Neural cell (in vitro differentiated cells): ENCODE results near the gene SOX4. TPM values are rescaled to one million over a fixed set of nuclear protein-coding genes. Genes with fewer than 3 reads are reported as not detected.

Experiments
- H2AFZ ChIP-seq: fragments of 200-600, 300-800 bp; sonication (generic), shearing (Covaris generic); 2 replicates; pipeline ENCODE4 v1.6.0; 2014; ENCODE audit warnings: low read depth, mild to moderate bottlenecking, antibody characterized with exemption, low read length, moderate library complexity
- H3F3A ChIP-seq: fragments of 200-600 bp; shearing (Covaris generic); 2 replicates; pipeline ENCODE4 v1.6.1; 2016; ENCODE audit warnings: mild to moderate bottlenecking, moderate library complexity, mixed read lengths, antibody characterized with exemption, low read length; ENCODE audit not compliant: insufficient read depth, poor library complexity, severe bottlenecking
- H3K27ac ChIP-seq: fragments of 200-600, 300-800 bp; sonication (generic), shearing (Covaris generic); 2 replicates; pipeline ENCODE4 v1.5.1; 2014; ENCODE audit warnings: mild to moderate bottlenecking, low read length, moderate library complexity
- H3K27me3 ChIP-seq: fragments of 300-800, 200-600 bp; sonication (generic), shearing (Covaris generic); 2 replicates; pipeline ENCODE4 v1.6.0; 2014; ENCODE audit warnings: mild to moderate bottlenecking, low read depth, low read length, moderate library complexity; ENCODE audit not compliant: insufficient read depth
- H3K36me3 ChIP-seq: fragments of 300-800, 200-600 bp; sonication (generic), shearing (Covaris generic); 2 replicates; pipeline ENCODE4 v1.5.1; 2014; ENCODE audit warnings: mild to moderate bottlenecking, antibody characterized with exemption, low read length, moderate library complexity; ENCODE audit not compliant: insufficient read depth
- H3K4me2 ChIP-seq: fragments of 300-800, 200-600 bp; sonication (generic), shearing (Covaris generic); 2 replicates; pipeline ENCODE4 v1.6.0; 2014; ENCODE audit warnings: mild to moderate bottlenecking, low read length
- H3K4me3 ChIP-seq: fragments of 300-800, 200-600 bp; sonication (generic), shearing (Covaris generic); 2 replicates; pipeline ENCODE4 v1.5.1; 2014; ENCODE audit warnings: mild to moderate bottlenecking, low read length, moderate library complexity
- H3K79me2 ChIP-seq: fragments of 200-600 bp; shearing (Covaris generic); replicated peaks from 2 replicates; pipeline ENCODE4 v1.6.0; 2014; ENCODE audit warnings: mild to moderate bottlenecking, low read length, moderate library complexity; ENCODE audit not compliant: insufficient read depth
- H3K9ac ChIP-seq: fragments of 300-800, 200-600 bp; sonication (generic), shearing (Covaris generic); 2 replicates; pipeline ENCODE4 v1.6.1; 2016; ENCODE audit warnings: mild to moderate bottlenecking, low read length, mixed read lengths
- H3K9me2 ChIP-seq: fragments of 200-600 bp; shearing (Covaris generic); 2 replicates; pipeline ENCODE4 v1.6.1; 2016; ENCODE audit warnings: mild to moderate bottlenecking, low read length, mixed read lengths; ENCODE audit not compliant: insufficient read depth
- H3K9me3 ChIP-seq: fragments of 200-600, 300-800 bp; sonication (generic), shearing (Covaris generic); 2 replicates; pipeline ENCODE4 v1.6.1; 2016; ENCODE audit warnings: mild to moderate bottlenecking, mixed run types, low read length, moderate library complexity, mixed read lengths
- H4K20me1 ChIP-seq: fragments of 200-600 bp; shearing (Covaris generic); 2 replicates; pipeline ENCODE4 v1.6.1; 2016; ENCODE audit warnings: mild to moderate bottlenecking, mixed run types; ENCODE audit not compliant: insufficient read depth
- EP300 ChIP-seq: fragments of 450-650 bp; conservative IDR thresholded peaks from 2 replicates; pipeline ENCODE4 v1.6.1; 2014; ENCODE audit warnings: antibody characterized with exemption, mild to moderate bottlenecking, moderate library complexity; ENCODE audit not compliant: poor library complexity, severe bottlenecking
- EZH2 ChIP-seq: fragments of 200-600, 300-800 bp; shearing (Covaris generic), sonication (generic); IDR thresholded peaks from 2 replicates; pipeline ENCODE4 v1.6.1; 2014; ENCODE audit warnings: antibody characterized with exemption, low read length, borderline replicate concordance, mild to moderate bottlenecking; ENCODE audit not compliant: insufficient read depth, poor library complexity, severe bottlenecking
- MXI1 ChIP-seq: fragments of 450-650 bp; conservative IDR thresholded peaks from 2 replicates; pipeline ENCODE4 v1.6.1; 2014; ENCODE audit warnings: antibody characterized with exemption, mild to moderate bottlenecking; ENCODE audit not compliant: poor library complexity, severe bottlenecking
- POLR2AphosphoS5 ChIP-seq: IDR thresholded peaks from 2 replicates; pipeline ENCODE4 v1.6.1; 2012
- RAD21 ChIP-seq: fragments of 450-650 bp; conservative IDR thresholded peaks from 2 replicates; pipeline ENCODE4 v1.6.1; 2014; ENCODE audit warnings: antibody characterized with exemption, mild to moderate bottlenecking, moderate library complexity
- SMC3 ChIP-seq: fragments of 450-650 bp; conservative IDR thresholded peaks from 2 replicates; pipeline ENCODE4 v1.6.1; 2014; ENCODE audit warnings: antibody characterized with exemption, mild to moderate bottlenecking, moderate library complexity; ENCODE audit not compliant: poor library complexity
- TAF1 ChIP-seq: IDR thresholded peaks from 2 replicates; pipeline ENCODE4 v1.6.1; 2012; ENCODE audit warnings: low read depth
- polyA plus RNA-seq: library from polyadenylated mRNA; depleted of rRNA; stranded (reverse); fragments of >200 nt; gene quantifications from 2 replicates; pipeline ENCODE4 v1.2.3, GENCODE V29; 2014
- TF ChIP-seq, protein P1 (sequence below): IDR thresholded peaks from 2 replicates; pipeline ENCODE4 v1.6.1; 2012; ENCODE audit warnings: borderline replicate concordance
- TF ChIP-seq, protein P2 (sequence below): fragments of 450-650 bp; IDR thresholded peaks from 2 replicates; pipeline ENCODE4 v1.5.1; 2014; ENCODE audit warnings: antibody characterized with exemption, mild to moderate bottlenecking, moderate library complexity; ENCODE audit not compliant: poor library complexity, severe bottlenecking

Gene SOX4
- polyA plus RNA-seq, 1 donor from 2014 or later: 394 TPM

DNA sequence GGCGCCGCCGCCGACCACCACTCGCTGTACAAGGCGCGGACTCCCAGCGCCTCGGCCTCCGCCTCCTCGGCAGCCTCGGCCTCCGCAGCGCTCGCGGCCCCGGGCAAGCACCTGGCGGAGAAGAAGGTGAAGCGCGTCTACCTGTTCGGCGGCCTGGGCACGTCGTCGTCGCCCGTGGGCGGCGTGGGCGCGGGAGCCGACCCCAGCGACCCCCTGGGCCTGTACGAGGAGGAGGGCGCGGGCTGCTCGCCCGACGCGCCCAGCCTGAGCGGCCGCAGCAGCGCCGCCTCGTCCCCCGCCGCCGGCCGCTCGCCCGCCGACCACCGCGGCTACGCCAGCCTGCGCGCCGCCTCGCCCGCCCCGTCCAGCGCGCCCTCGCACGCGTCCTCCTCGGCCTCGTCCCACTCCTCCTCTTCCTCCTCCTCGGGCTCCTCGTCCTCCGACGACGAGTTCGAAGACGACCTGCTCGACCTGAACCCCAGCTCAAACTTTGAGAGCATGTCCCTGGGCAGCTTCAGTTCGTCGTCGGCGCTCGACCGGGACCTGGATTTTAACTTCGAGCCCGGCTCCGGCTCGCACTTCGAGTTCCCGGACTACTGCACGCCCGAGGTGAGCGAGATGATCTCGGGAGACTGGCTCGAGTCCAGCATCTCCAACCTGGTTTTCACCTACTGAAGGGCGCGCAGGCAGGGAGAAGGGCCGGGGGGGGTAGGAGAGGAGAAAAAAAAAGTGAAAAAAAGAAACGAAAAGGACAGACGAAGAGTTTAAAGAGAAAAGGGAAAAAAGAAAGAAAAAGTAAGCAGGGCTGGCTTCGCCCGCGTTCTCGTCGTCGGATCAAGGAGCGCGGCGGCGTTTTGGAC lies 2.0 kb downstream of the SOX4 start:
- Histone ChIP-seq H4K20me1 (peaks cover 54% of the 10 kb centered on the region), H3K27ac (peak overlapping the region; percentile 97), H3K4me3 (peak overlapping the region; percentile 87), H3K36me3 (peaks cover 31% of the 10 kb centered on the region), H3K27me3 (no peaks in the 10 kb centered on the region), H2AFZ (no peak overlapping the region), H3K79me2 (peaks cover 87% of the 10 kb centered on the region), H3K9ac (peak overlapping the region; percentile 97), H3K9me2 (no peaks in the 10 kb centered on the region), H3F3A (peaks cover 10% of the 10 kb centered on the region), H3K4me2 (no peak overlapping the region), H3K9me3 (no peaks in the 10 kb centered on the region)
- TF ChIP-seq, protein P1, sequence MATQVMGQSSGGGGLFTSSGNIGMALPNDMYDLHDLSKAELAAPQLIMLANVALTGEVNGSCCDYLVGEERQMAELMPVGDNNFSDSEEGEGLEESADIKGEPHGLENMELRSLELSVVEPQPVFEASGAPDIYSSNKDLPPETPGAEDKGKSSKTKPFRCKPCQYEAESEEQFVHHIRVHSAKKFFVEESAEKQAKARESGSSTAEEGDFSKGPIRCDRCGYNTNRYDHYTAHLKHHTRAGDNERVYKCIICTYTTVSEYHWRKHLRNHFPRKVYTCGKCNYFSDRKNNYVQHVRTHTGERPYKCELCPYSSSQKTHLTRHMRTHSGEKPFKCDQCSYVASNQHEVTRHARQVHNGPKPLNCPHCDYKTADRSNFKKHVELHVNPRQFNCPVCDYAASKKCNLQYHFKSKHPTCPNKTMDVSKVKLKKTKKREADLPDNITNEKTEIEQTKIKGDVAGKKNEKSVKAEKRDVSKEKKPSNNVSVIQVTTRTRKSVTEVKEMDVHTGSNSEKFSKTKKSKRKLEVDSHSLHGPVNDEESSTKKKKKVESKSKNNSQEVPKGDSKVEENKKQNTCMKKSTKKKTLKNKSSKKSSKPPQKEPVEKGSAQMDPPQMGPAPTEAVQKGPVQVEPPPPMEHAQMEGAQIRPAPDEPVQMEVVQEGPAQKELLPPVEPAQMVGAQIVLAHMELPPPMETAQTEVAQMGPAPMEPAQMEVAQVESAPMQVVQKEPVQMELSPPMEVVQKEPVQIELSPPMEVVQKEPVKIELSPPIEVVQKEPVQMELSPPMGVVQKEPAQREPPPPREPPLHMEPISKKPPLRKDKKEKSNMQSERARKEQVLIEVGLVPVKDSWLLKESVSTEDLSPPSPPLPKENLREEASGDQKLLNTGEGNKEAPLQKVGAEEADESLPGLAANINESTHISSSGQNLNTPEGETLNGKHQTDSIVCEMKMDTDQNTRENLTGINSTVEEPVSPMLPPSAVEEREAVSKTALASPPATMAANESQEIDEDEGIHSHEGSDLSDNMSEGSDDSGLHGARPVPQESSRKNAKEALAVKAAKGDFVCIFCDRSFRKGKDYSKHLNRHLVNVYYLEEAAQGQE: peak; percentile 83
- TF ChIP-seq TAF1 (peak; percentile 37), EZH2 (no peak)

DNA sequence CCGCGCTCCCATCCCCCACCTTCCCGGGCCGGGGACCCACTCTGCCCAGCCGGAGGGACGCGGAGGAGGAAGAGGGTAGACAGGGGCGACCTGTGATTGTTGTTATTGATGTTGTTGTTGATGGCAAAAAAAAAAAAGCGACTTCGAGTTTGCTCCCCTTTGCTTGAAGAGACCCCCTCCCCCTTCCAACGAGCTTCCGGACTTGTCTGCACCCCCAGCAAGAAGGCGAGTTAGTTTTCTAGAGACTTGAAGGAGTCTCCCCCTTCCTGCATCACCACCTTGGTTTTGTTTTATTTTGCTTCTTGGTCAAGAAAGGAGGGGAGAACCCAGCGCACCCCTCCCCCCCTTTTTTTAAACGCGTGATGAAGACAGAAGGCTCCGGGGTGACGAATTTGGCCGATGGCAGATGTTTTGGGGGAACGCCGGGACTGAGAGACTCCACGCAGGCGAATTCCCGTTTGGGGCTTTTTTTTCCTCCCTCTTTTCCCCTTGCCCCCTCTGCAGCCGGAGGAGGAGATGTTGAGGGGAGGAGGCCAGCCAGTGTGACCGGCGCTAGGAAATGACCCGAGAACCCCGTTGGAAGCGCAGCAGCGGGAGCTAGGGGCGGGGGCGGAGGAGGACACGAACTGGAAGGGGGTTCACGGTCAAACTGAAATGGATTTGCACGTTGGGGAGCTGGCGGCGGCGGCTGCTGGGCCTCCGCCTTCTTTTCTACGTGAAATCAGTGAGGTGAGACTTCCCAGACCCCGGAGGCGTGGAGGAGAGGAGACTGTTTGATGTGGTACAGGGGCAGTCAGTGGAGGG lies 2.8 kb downstream of the SOX4 start:
- H3K4me2 ChIP-seq: no peak overlapping the region
- H3K4me3 ChIP-seq: peak overlapping the region; percentile 87
- peak overlapping the region; percentile 97 for H3K9ac ChIP-seq
- peaks cover 10% of the 10 kb centered on the region for H3F3A ChIP-seq
- TF ChIP-seq MXI1 (peak; percentile 35), EZH2 (no peak), TAF1 (peak; percentile 35), POLR2AphosphoS5 (peak; percentile 26)
- no peaks in the 10 kb centered on the region for H3K9me2 ChIP-seq
- peak overlapping the region; percentile 97 for H3K27ac ChIP-seq
- no peak overlapping the region for H2AFZ ChIP-seq
- no peaks in the 10 kb centered on the region for H3K9me3 ChIP-seq
- no peaks in the 10 kb centered on the region for H3K27me3 ChIP-seq
- H4K20me1 ChIP-seq: peaks cover 54% of the 10 kb centered on the region
- peaks cover 87% of the 10 kb centered on the region for H3K79me2 ChIP-seq
- H3K36me3 ChIP-seq: peaks cover 31% of the 10 kb centered on the region

DNA sequence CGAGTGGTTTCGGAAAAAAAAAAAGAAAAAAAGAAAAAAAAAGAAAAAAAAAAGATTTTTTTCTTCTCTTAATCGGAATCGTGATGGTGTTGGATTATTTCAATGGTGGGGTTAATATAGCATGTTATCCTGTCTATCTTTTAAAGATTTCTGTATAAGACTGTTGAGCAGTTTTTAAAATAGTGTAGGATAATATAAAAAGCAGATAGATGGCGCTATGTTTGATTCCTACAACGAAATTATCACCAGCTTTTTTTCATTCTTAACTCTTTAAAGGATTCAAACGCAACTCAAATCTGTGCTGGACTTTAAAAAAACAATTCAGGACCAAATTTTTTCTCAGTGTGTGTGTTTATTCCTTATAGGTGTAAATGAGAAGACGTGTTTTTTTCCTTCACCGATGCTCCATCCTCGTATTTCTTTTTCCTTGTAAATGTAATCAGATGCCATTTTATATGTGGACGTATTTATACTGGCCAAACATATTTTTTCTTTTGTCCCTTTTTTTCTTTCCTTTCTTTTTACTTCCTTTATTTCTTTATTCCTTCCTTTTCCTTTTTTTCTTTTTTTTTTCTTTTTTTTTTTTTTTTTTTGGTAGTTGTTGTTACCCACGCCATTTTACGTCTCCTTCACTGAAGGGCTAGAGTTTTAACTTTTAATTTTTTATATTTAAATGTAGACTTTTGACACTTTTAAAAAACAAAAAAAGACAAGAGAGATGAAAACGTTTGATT lies 3.6 kb downstream of the SOX4 start:
- H3K79me2 ChIP-seq: peaks cover 88% of the 10 kb centered on the region
- peaks cover 10% of the 10 kb centered on the region for H3F3A ChIP-seq
- H3K36me3 ChIP-seq: peaks cover 31% of the 10 kb centered on the region
- no peaks in the 10 kb centered on the region for H3K9me3 ChIP-seq
- peak overlapping the region; percentile 87 for H3K4me3 ChIP-seq
- peak overlapping the region; percentile 97 for H3K9ac ChIP-seq
- H3K4me2 ChIP-seq: no peak overlapping the region
- H3K9me2 ChIP-seq: no peaks in the 10 kb centered on the region
- H2AFZ ChIP-seq: no peak overlapping the region
- peak overlapping the region; percentile 97 for H3K27ac ChIP-seq
- peaks cover 54% of the 10 kb centered on the region for H4K20me1 ChIP-seq
- no peaks in the 10 kb centered on the region for H3K27me3 ChIP-seq
- TF ChIP-seq TAF1 (no peak), POLR2AphosphoS5 (no peak), RAD21 (peak; percentile 76), EP300 (no peak), EZH2 (no peak), SMC3 (peak; percentile 74), MXI1 (peak; percentile 21)
- TF ChIP-seq, protein P2, sequence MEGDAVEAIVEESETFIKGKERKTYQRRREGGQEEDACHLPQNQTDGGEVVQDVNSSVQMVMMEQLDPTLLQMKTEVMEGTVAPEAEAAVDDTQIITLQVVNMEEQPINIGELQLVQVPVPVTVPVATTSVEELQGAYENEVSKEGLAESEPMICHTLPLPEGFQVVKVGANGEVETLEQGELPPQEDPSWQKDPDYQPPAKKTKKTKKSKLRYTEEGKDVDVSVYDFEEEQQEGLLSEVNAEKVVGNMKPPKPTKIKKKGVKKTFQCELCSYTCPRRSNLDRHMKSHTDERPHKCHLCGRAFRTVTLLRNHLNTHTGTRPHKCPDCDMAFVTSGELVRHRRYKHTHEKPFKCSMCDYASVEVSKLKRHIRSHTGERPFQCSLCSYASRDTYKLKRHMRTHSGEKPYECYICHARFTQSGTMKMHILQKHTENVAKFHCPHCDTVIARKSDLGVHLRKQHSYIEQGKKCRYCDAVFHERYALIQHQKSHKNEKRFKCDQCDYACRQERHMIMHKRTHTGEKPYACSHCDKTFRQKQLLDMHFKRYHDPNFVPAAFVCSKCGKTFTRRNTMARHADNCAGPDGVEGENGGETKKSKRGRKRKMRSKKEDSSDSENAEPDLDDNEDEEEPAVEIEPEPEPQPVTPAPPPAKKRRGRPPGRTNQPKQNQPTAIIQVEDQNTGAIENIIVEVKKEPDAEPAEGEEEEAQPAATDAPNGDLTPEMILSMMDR: peak; percentile 69
